Myocyte (in vitro differentiated cells): Measurements from ENCODE around the gene C17orf100. TPM values are rescaled to one million over a fixed set of nuclear protein-coding genes. Genes with fewer than 3 reads are reported as not detected.
"Not testable (repeated sequence)": the region's sequence is repeated elsewhere in the genome, so short reads cannot be mapped to it uniquely, and the experiment has no call there.

Experiments
- DNase-seq: peaks from one replicate; pipeline ENCODE4 v3.0.0-alpha.2; 2012; ENCODE audit warnings: low read depth
- microRNA-seq: library from miRNA; unstranded; fragments of <30 nt; microRNA quantifications from one replicate; pipeline ENCODE4, GENCODE V29; 2016
- total RNA-seq: library from RNA; depleted of rRNA; stranded (reverse); fragments of >200 nt; gene quantifications from 2 replicates; pipeline ENCODE4 v1.2.3, GENCODE V29; 2014

Gene C17orf100
- total RNA-seq, 1 donor from 2014 or later = 0.70 TPM

DNA sequence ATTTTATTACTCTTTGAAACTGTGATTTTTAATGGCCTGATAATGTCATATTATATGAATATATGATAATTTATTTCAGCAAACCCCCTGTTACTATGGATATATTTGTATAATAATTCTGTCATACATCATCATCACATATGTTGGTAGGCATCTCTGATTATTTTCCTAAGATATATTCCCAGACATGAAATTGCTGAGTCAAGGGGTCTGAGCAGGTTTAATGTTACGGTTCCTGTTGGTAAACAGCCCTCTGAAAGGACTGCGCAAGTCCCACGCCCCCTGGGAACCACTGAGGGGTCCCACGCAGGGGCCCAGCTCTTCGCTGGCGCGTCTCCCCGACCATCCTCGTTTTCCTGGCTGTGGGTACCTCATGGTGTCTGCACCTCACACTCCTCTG is 37.4 kb downstream of the C17orf100 start:
- no peak for DNase-seq

DNA sequence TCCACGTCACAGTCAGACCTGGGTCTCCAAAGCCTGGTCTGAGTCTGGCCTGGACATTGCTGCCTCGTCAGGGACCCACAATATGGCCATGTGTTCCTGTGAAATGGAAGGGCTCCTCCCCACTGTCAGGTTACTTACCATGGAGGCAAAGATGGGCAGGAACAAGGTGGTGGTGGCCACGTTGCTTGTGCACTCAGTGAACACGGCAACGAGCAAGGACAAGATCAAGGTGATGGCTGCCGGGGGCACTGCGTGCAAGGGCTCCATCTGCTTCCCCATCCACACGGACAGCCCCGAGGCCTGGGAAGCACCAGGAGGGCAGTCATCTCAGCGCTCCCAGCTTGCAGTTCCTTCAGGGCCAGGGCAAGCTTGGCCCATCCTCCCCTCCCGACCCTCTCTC is 39.1 kb downstream of the C17orf100 start:
- no peak for DNase-seq

DNA sequence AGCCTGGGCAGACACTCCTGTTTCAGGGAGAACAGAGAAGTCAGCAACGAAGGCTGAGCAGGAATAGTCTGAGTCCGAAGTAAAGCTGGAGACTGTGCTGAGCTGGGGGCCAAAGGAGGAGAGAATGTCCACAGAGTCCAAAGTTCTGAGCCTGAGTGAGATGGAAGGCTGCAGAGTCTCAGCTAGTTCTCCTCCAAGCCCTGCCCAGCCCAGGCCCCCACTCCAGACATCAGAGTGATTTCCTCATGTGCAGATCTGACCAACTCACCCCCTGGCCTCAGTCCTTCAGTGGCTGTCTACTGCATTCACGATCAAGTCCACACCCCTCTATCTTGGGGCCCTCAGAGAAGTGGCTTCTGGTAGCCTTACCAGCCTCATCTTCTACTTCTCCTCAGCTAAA is 40.0 kb downstream of the C17orf100 start:
- no peak for DNase-seq

DNA sequence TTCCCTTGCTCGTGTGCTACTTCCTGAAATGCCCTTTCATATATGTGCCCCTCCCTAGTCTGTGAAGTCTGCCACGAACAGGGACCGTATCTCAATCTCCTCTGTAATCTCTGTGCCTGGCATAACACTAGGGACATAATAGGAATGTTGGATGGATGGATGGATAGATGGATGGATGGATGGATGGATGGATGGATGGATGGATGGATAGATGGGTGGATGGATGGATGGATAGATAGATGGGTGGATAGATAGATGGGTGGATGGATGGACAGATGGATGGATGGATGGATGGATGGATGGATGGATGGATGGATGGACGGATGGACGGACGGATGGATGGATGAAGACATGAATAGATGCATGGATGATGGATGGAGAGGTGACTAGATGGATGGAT is 40.4 kb downstream of the C17orf100 start:
- not testable (repeated sequence) for DNase-seq

DNA sequence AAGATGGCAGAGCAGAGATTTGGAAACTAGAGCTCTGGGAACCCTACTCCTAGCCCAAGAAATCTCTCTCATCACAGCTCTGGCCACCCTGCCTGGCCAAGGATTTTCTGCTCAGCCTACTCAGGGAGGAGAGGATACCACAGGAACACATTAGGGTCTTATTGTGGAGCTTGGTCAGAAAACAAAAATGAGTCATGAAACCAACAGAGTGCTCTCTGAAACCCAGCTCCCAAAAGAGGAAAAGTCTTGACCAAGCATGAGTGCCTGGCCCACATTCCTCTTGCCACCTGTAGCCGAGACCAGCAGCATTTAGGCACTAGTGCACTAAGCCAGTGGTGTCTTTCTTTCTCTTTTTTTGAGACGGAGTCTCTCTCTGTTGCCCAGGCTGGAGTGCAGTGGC is 43.5 kb downstream of the C17orf100 start:
- DNase-seq = peak; percentile 50

DNA sequence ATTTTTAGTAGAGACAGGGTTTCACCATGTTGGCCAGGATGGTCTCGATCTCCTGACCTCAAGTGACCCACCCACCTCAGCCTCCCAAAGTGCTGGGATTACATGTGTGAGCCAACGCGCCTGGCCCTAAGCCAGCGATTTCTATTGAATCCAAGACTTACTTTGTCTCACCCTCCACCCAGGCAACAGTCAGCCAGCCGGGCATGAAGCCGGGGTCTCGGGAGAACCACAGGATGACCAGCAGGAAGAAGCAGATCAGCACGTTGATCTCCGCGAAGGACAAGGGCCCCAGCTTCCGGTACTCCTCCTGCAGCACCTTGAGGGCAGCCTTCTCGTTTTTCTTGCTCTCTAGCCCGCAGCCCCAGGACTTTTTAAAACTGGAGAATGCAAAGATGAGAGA is 44.0 kb downstream of the C17orf100 start:
- no peak for DNase-seq

DNA sequence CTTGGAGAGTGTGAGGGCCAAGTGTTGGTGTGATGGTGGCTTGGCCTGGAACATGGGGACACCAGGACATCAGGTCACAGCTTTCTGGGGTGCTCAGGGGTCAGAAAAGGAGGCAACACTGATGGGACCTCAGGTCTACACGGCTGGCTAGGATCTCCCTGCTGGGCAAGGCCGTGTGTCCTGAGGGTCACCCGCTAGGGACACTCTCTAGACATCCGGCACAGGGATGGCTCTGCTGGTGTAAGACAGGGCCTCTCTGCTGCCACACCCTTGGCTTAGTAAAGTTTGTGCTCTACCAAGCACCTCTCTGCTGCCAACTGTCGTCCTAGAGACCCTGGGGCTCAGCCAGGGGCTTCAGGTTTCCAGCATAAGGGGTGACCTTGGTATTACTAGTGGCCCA is 45.3 kb downstream of the C17orf100 start:
- no peak for DNase-seq

DNA sequence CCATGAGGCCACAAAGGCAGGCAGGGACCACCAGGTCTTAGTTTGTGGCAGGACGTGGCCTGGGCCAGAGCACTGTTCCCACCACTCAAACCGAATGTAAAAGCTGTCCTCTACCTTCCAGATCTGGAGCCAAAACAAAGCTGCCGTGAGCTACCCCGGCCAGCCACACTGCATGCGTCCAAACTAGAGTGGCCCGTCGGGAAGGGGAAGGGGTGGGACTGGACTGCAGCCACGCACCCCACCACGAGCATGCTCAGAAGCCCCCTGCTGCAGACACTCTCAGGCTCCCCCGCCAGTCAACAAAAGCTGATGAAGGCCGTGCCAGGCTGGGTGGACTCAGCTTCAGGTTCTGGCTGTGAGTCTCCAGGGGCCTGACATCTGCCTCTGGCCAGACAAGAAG is 46.4 kb downstream of the C17orf100 start:
- DNase-seq = no peak

DNA sequence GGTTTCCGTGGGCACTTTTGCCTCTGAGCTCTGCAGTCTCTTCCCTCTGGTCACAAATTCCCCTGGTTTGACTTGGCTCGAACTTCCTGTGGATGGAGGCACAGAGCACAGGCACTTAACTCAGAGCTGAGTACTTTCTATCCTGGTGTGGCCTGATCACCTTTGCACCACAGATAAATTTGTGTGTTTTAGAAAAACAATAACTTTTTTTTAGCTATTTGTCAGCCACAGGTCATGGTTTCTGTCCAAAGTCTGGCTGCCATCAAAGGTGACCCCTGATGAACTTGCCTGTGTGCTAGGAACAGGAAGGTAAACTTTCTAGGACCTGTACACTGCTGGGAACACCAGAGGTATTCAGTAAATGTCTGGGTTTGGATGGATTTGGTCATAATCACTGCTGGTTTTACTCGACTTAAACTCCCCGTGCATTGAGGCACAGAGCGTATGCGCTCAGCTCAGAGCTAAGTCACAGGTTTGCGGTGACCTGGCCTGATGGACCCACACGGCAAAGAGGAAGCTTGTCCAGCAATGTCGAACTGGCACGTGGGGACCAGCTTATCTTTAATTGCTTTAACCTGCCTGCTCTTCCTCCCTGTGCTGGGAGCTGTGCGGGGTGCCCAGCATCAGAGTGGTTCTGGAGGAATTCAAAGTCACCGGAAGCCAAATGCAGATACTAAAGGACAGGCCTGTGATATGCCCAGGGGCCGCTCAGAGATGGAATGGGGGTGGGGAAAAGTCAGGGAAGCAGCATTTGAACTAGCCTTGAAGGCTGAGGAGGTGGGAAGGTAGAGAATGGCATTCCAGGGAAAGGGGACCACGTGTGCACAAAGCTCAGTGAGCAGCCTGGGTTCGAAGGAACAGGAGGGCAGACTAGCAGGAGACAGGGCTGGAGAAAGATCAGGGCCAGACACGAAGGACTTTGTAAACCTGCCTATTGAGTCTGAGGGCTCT is 48.7 kb downstream of the C17orf100 start:
- DNase-seq = no peak

DNA sequence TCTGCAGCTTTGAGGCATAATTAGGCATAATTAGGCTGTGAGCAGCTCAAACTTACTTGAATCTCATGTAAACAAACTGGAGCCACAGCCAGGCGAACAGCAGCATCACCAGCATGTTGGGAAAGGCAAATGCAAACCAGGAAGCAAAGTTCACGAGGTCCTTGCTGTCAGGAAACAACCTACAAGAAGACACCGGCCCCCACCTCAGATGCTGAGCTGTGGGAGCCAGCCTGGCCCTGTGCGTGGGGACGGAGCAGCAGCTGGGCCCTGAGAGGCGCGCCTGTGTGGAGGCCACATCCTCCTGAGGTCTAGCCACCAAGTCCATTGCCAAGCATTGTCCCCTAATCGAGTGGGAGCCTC is 49.4 kb downstream of the C17orf100 start:
- peak; percentile 8 for DNase-seq

DNA sequence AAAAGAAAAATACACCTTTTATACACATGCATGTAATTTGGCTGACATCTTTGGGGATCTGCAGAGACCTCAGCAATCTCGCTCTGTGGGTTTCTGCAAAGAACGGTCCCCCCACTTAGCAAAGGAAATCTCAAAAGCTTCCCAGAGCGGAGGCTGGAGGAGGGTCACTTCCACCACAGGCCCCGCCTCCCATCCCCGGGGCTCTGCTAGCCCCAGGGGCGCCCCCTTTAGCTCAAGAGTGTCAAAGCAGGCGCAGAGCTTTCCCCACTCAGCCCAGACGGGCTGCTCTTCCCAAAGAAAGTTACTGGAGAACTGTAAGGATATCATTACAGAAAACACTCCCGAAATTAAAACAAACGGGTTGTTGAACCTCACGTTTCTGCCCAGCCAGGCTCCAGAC is 50.2 kb downstream of the C17orf100 start:
- DNase-seq = peak; percentile 17

DNA sequence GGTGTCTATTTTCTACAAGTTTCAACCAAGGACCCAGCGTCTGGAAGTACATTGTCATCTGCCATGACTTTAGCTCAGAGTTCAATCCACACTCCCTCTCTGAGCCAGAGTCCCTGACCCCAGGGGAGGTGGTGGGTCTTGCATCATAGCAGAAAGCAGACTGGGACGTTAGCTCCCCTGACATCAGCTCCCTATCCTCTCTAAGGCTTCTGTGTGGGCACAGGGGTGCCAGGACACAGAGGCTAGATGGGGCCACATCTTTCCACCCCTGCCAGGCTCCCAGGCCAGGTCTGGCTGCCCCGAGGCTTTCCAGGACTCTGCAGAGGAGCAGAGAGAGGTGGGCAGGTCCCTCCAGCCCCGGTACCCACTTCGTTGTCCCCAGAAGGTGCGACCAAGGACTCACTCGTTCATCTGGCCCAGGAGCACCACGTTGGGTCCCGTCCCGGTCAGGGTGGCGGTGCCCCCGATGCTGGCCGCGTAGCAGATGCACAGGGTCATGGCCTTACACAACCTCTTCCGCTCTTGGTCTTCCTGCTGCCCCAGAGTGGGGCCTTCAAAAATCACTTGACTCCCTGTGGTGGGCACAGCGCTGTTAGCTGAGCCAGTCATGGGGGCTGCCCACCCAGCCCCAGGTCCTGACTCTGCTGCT is 51.1 kb downstream of the C17orf100 start:
- no peak for DNase-seq

Small RNA genes lying within 50 kb of the gene (microRNA-seq; reads per million reads assigned to microRNA genes)
- not detected for gene MIR4520-1
- not detected for gene MIR4520-2

Other genes starting within 250 kb of the C17orf100 start
- gene AIPL1, start 216.6 kb upstream of the C17orf100 start, total RNA-seq = not detected in 2 replicates
- gene PIMREG, start 207.3 kb upstream of the C17orf100 start, total RNA-seq = 1.0 and 5.3 TPM in 2 replicates
- 0.72 and 0.78 TPM in 2 replicates for gene PITPNM3, start 95.2 kb upstream of the C17orf100 start, total RNA-seq
- gene KIAA0753, start 11.1 kb upstream of the C17orf100 start, total RNA-seq = 5.6 and 5.7 TPM in 2 replicates
- gene TXNDC17, start 10.7 kb upstream of the C17orf100 start, total RNA-seq = 93.0 and 140 TPM in 2 replicates
- gene MED31, start 157 bp upstream of the C17orf100 start, total RNA-seq = 9.3 and 15.6 TPM in 2 replicates
- not detected in 2 replicates for gene SLC13A5, start 61.6 kb downstream of the C17orf100 start, total RNA-seq
- 6.8 and 9.7 TPM in 2 replicates for gene XAF1, start 104.3 kb downstream of the C17orf100 start, total RNA-seq
- gene FBXO39, start 124.5 kb downstream of the C17orf100 start, total RNA-seq = not detected in 2 replicates
- not detected in 2 replicates for gene TEKT1, start 180.0 kb downstream of the C17orf100 start, total RNA-seq